GM20431 (cell line): ENCODE results near the gene NOTCH1.

ENCODE experiments used
- in situ Hi-C: fragments of 300-500 bp; cut with MseI, MboI; formaldehyde crosslinking; loops from one replicate; pipeline ENCODE4 v1.15.0; 2020; ENCODE audit warnings: low sequenced_read_pairs; ENCODE audit not compliant: unreplicated experiment

Gene NOTCH1

GRCh38 chr9:136453326-136453725 lies 92.5 kb downstream of the NOTCH1 start:
- in situ Hi-C loops, result no loop called here

- in situ Hi-C loops, result no loop called here
These were observed 94.5 kb downstream of the NOTCH1 start for GRCh38 chr9:136451221-136451877.

GRCh38 chr9:136448655-136449054 lies 97.2 kb downstream of the NOTCH1 start:
- in situ Hi-C loops, result no loop called here

- in situ Hi-C loops, result no loop called here
These were observed 98.6 kb downstream of the NOTCH1 start for GRCh38 chr9:136447173-136447778.

DNA sequence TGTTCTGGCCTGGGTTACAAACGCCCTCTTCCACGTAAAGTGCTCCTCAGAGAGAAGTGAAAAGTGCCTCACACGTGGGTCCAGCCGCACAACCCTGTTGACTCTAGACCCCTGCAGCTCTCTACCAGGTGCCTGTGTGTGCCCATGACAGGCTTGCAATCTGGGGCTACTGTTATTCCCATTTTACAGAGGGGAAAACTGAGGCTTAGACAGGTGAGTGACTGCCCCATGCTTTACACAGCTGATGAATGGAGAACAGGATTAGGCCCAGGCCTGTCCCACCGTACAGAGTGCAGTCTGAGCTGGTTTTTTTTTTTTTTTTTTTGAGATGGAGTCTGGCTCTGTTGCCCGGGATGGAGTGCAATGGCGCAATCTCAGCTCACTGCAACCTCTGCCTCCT lies 100.0 kb downstream of the NOTCH1 start:
- in situ Hi-C loops, result no loop called here
